Embryonic facial prominence (tissue), 1 donor: ENCODE results near the gene RNF34.
"Not testable (repeated sequence)": the region's sequence is repeated elsewhere in the genome, so short reads cannot be mapped to it uniquely, and the experiment has no call there.

Experiments used
- DNase-seq: peaks from one replicate; pipeline ENCODE4 v3.0.0-alpha.2; 2016; ENCODE audit errors: extremely low spot score

The RNF34 gene, protein sequence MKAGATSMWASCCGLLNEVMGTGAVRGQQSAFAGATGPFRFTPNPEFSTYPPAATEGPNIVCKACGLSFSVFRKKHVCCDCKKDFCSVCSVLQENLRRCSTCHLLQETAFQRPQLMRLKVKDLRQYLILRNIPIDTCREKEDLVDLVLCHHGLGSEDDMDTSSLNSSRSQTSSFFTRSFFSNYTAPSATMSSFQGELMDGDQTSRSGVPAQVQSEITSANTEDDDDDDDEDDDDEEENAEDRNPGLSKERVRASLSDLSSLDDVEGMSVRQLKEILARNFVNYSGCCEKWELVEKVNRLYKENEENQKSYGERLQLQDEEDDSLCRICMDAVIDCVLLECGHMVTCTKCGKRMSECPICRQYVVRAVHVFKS

GRCh38 chr12:121399391-121400331 is at the start of gene RNF34:
TSS of gene RNF34 (plus strand) at chr12:121400118. CDS start at chr12:121400213, 95 bp downstream.
- DNase-seq, result peak; percentile 94

GRCh38 chr12:121351820-121352681 is 47.9 kb upstream of the RNF34 start, which contains the start of gene ANAPC5:
TSS of gene ANAPC5 (minus strand) at chr12:121352411. CDS start at chr12:121352340, 71 bp downstream.
- DNase-seq, result peak; percentile 98

DNA sequence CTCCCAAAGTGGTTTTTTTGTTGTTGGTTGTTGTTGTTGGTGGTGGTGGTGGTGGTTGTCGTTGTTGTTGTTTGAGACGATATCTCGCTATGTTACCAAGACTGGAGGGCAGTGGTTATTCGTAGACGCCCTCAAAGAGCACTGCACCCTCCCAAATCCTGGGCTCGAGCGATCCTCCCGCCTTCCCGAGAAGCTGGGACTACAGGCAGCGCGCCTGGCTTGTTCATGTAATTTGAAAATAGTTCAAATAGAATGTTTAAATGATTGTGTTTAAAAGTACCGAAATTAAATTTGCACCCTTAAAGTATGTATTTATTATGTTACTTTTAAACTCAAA is 47.3 kb upstream of the RNF34 start:
- DNase-seq, result no peak

- no peak for DNase-seq
Observed at GRCh38 chr12:121355818-121356217, 44.1 kb upstream of the RNF34 start.

DNA sequence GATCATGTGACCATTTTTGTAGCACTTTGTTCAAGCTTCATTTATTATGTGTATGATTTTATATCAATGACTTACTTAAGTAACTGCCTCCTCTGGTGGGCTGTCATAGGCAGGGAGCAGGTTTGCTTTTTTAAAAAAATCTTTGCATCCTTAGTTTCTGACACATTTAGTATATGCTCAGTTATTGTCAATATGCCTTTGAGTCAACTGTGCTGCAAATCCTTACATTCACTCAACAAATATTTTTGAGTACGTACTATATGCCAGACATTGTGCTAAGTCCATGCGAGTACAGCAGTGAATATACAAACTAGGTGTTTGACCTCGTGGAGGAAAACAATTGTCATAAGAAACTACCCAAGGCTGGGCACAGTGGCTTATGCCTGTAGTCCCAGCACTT is 43.3 kb upstream of the RNF34 start:
- DNase-seq, result no peak

DNA sequence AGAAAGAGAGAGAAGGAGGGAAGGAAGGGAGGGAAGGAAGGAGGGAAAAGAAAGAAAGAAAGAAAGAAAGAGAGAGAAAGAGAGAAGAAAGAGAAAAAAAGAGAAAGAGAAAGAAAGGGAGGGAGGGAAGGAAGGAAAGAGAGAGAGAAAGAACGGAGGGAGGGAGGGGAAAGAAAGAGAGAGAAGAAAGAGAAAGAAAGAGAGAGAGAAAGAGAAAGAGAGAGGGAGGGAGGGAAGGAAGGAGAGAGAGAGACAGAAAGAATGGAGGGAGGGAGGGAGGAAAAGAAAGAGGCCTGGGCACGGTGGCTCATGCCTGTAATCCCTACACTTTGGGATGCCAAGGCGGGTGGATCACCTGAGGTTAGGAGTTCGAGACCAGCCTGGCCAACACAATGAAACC is 42.6 kb upstream of the RNF34 start:
- no peak for DNase-seq

DNA sequence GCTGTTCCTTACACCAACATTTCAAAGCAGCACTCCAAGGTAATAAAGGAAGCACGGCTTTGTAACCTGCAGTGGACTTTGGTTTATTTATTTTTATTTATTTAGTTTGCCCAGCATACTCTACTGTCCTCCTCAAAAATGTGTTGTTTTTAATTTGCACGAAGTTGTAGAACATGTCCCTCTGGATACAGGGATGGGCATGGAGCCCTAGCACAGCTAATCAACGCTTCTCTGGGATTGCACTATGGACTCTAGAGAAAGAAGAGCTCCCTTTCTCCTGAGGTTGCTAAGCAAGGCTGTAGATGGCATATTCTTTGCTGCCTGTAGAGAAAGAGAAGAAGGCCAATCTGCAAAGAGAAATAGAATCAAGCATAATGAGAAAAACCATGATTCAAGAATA is 41.8 kb upstream of the RNF34 start:
- DNase-seq, result no peak

- DNase-seq, result no peak
Observed at GRCh38 chr12:121364683-121365121, 35.2 kb upstream of the RNF34 start.

GRCh38 chr12:121365416-121366062 is 34.4 kb upstream of the RNF34 start:
- DNase-seq, result no peak

- no peak for DNase-seq
Observed at GRCh38 chr12:121366063-121366459, 33.9 kb upstream of the RNF34 start.

GRCh38 chr12:121371404-121371803 is 28.5 kb upstream of the RNF34 start:
- DNase-seq, result no peak

DNA sequence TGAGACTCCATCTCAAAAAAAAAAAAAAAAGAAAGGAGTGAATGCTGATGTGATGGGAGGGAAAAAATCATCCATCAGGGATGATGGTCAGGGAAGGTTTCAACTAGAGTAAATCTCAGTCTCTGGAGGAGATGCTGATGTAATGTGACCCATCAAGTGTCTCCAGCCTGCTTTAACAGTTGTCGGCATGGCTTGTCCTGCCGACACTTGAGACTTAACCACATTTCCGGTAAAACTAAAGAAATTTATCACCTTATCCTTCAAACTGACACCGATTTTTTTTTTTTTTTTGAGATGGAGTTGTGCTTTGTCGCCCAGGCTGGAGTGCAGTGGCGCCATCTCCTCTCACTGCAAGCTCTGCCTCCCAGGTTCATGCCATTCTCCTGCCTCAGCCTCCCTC is 26.2 kb upstream of the RNF34 start:
- no peak for DNase-seq

- DNase-seq, result not testable (repeated sequence)
Observed at GRCh38 chr12:121374336-121374735, 25.6 kb upstream of the RNF34 start.

- DNase-seq, result not testable (repeated sequence)
Observed at GRCh38 chr12:121374945-121375584, 24.9 kb upstream of the RNF34 start.

DNA sequence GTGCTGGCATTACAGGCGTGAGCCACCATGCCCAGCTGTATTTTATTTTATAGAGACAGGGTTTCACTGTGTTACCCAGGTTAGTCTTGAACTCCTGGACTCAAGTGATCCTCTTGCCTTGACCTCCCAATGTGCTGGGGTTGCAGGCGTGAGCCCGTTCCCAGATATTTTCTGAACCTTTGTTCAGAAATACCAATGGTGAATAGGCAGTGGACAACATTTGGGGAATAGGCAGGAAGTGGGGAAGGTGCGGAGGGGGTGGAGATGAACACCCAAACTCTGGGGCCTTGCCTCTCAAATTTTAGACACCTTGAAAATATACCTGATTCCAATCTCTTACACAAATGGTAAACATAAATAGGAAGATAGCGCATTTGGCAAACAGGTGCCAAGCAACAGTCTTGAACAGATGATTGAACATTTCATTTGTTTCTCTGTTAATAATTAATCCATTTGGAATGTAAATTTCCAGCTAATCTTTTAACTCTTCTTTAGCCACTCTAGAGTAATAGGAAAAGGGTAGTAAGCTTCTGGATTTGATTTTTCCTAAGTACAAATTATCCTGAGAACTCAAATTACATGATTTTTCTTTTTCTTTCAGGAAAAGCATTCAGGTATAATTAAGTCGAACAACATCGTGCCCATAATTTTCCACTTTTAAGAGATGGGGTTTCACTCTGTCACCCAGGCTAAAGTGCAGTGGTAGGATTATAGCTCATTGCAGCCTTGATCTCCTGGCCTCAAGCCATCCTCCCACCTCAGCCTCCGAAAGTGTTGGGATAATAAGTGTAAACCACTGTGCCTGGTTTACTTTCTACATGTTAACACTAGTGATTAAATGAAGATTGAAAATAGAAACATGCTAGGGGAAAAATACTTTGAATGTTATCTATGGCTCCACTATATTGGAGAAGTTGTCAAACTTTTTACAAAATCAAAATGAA is 22.9 kb upstream of the RNF34 start:
- no peak for DNase-seq

GRCh38 chr12:121378736-121379135 is 21.2 kb upstream of the RNF34 start:
- no peak for DNase-seq

DNA sequence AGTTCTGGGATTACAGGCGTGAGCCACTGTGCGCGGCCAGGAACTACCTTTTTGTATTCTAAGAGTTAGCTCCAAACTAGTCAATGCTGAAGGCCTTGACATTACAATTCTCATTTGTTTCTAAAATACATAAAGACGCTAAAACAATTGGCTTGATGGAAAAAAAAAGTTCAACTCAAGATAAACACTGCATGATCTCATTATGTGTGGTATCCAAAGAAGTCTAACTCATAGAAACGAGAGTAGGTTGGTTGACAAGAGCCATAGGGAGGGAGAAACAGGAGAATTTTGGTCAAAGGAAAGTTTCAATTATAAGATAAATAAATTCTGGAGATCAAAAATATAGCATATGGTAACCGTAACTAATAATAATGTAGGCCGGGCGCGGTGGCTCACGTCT is 20.0 kb upstream of the RNF34 start:
- no peak for DNase-seq

DNA sequence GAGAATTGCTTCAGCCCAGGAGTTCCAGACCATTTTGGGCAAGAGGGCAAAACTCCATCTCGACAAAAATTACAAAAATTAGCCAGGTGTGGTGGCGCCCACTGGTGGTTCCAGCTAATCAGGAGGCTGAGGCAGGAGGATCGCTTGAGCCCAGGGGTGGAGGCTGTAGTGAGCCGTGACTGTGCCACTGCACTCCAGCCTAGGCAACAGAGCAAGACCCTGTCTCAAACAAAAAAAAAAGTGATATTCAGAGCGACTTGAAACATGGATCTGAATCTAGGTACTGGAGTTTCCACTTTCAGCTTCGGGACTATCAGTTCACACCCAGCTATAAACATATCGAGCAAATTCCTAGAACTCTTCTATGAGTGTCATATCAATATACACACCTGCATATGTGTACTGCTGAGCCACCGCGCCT is 16.3 kb upstream of the RNF34 start:
- no peak for DNase-seq

GRCh38 chr12:121384891-121385290 is 15.0 kb upstream of the RNF34 start:
- DNase-seq, result not testable (repeated sequence)
